Measurements from ENCODE around the gene PNRC2.
"Not testable (repeated sequence)": the region's sequence is repeated elsewhere in the genome, so short reads cannot be mapped to it uniquely, and the experiment has no call there.

PNRC2 gene

GRCh38 chr1:23953020-23953419, 6.6 kb upstream of the PNRC2 start:
- DNase-seq (ENCODE audit: low read depth, low spot score): peak; percentile 16

DNA sequence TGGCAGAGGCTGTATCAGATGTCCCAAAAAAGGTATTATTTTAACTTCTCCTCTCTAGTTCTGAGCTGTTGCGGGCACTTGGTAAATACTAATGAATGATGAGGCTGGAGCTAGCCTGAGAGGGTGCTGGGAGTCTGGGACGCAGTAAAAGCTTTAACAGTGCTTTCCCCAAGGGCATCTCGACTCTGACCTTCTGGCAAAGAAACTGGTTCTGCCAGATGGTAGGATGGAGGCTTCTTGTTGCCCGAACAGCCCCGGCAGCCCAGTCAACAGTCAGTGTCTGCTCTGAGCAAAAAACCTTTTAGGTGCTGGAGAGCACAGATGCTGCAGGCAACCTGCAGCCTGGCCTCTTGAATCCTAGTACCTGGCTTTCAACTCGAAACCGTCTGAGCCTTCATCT, 2.5 kb upstream of the PNRC2 start:
- DNase-seq (ENCODE audit: low read depth, low spot score): no peak

GRCh38 chr1:23958040-23958809, 1.4 kb upstream of the PNRC2 start:
- DNase-seq (ENCODE audit: low read depth, low spot score): not testable (repeated sequence)

DNA sequence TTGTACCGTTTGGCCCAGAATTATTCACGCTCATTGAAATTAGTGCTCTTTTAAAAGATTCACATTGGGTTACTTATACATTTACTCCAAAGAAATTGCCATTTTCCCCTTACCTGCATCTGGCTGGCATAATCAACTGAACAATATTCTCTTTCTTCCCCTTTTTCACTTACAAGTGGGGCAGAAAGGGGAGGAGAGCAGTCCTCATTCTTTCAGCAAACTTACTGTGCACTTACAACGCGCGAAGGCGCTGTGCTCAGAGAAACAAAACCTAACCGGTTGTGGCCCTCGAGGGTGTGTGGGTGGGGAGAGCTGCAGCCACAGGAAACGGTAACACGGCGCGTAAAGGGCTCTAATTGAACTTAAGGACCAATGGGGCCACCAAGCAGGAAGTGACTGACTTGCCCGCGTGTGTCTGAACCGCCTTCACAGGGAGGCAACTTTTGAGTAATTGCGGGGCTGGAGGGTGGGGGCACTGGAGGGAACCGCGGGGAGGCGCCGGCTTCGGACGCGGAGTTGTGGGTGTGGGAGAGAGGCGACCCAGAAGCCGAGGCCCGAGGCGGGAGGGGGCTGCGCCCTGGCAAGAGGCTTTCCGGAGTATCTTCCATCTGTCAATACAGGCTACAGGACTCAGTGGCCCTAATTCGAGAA, 693 bp upstream of the PNRC2 start:
- DNase-seq (ENCODE audit: low read depth, low spot score): peak; percentile 95

DNA sequence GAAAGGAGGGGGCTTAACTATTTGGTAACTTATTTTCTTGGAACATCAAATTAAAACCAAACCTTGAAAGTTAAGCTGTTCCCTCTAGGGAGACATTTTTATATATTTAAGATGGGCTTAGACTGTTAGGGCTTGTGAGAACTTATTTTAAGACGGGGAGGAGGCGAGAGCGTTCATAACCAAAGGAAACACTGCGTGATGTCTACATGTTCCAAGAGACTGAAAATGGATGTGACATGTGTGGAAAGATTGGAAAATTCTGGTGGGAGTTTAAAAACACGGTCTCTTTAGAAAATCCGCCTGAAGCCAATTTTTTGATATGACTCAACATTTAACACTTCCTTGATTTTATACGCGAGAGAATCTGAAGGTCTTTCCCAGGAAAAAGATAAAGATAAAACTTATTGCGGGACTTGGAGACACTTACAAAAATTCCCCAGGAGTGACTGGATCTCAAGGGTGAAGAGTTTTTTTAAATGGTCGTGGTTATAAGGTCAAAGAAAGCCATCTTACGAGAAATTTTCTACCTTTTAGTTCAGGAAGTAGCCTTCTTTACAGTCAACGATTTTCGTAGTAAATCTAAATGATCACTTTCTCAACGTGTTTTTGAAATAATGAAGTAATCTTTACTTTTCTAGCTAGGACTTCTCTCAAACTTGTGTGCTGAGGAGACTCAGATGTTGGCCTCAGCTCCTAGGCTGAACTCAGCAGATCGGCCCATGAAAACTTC, 828 bp downstream of the PNRC2 start:
- no peak for DNase-seq (ENCODE audit: low read depth, low spot score)

DNA sequence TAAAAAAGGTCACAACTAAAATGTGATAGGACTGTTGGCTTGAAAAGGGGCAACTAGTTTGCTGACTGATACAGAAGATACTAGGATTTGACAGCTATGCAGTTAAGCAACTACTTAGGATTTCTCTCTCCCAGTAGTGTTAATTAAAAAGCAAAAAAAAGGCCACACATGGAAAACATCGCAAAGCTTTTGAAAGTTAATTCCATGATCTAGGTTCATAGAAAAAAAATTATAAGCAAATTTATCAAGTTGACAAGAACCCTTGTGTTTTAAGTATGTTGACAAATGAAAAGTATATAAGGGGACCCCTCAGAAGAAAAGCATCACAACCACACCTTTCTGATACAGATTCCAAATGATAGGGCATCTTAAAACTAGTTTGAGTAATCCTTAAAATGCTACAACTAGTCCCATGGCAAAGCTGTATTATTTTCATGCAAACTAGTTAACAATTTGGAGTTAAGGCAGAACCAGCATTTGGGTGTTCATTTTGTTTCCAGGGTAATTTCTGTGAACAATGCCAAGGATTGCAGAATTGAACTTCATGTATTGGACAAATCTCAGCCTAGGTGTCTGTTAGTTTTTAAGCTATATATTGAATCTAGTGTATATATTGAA, 4.1 kb downstream of the PNRC2 start:
- no peak for DNase-seq (ENCODE audit: low read depth, low spot score)

DNA sequence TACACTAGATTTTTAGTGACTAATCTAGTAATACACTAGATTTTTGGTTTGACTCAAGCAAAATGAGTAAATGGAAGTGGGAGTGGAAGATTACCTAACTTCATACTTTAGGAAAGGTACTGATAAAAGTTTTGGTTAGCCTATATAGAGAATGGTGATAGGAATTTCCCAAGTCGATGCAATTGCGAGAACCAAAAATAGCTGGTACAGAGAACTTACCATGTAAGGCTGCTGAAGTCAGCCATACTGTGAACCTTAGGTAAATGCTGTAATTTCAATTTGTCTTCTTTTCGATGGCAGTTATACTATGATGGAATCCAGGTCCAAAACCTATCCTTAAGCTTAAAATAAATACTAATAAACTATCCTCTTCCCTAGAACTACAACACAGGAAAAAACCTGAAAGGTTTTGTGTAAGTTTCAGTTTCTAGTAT, 4.6 kb downstream of the PNRC2 start:
- no peak for DNase-seq (ENCODE audit: low read depth, low spot score)

- DNase-seq (ENCODE audit: low read depth, low spot score): no peak
Observed at GRCh38 chr1:23964790-23965740, 5.4 kb downstream of the PNRC2 start.

- DNase-seq (ENCODE audit: low read depth, low spot score): no peak
Observed at GRCh38 chr1:23966973-23967493, 7.4 kb downstream of the PNRC2 start.

GRCh38 chr1:23967871-23968270, 8.2 kb downstream of the PNRC2 start:
- no peak for DNase-seq (ENCODE audit: low read depth, low spot score)

DNA sequence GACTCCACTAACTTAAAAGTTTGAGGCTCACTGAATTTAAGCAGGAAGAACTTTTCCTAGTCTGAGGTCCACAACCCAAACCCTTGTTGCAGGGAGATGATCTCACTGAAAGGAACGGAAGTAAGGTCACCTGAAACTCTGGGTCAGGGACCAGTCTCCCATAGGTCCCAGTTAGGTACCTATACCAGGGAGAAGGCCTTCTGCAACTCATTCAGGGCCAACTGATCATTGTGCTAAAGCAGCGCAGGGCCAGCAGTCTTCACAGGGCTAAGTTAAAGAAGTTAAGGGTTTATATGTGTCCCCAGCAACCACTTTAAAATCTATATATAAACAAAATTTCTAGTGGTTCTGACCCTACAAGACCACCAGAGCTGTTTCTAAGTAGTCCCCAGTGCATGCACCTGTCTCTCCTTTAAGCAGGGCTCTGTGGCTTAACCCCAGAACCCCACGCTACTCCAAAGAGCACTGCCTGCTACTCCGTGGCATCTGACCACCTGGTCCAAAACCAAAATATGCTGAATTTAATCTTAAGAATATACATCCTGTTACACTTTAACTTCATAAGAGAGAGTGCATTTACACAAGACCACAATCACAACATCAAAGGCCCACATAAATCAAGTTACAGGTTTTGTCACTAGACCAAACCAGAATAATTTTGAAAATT, 17.7 kb downstream of the PNRC2 start:
- no peak for DNase-seq (ENCODE audit: low read depth, low spot score)

GRCh38 chr1:23977854-23978191, 18.2 kb downstream of the PNRC2 start:
- no peak for DNase-seq (ENCODE audit: low read depth, low spot score)

DNA sequence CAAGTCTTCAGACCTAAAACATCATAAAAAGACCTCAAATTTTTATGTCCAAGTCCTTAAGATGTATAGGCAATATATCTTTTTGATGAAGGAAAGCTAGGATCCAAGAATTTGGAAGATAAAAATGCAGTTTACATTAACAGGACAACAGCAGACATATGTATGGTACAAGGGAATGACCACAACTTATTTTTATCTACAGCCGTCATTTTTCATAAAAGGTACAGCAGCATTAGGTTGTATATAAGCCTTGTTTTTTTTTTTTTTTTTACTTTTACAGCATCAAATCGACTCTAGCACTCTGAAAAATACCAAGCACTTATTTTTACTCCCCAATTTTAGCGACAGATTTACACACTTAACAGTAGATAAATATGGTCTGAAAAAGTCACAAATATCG, 19.2 kb downstream of the PNRC2 start:
- no peak for DNase-seq (ENCODE audit: low read depth, low spot score)

- no peak for DNase-seq (ENCODE audit: low read depth, low spot score)
Observed at GRCh38 chr1:23979387-23979880, 19.8 kb downstream of the PNRC2 start.

- peak; percentile 100 for DNase-seq (ENCODE audit: low read depth, low spot score)
Observed at GRCh38 chr1:23979881-23980727, 20.5 kb downstream of the PNRC2 start, which contains the start of gene SRSF10. Gene SRSF10, minus strand, starts transcription at chr1:23980327. Its CDS starts 72 bp downstream, at chr1:23980255.

DNA sequence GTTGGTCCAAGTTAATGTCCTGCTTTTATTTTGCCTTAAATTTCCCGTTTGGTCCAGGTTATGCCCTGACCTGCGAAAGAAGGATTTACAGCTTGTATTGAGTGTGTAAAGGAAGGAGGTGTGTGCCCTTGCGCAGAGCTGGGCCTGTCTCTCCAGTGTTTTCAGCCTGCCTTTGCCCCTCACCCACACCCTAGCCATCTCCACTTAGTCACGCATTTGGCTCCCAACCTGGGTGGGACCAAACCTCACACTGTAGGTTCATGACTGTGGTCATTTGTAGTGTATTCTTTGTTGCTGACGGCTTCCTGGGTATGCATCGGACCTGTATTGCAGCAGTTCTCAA, 21.1 kb downstream of the PNRC2 start:
- peak; percentile 80 for DNase-seq (ENCODE audit: low read depth, low spot score)

GRCh38 chr1:23984417-23985186, 25.0 kb downstream of the PNRC2 start:
- peak; percentile 70 for DNase-seq (ENCODE audit: low read depth, low spot score)

GRCh38 chr1:23987038-23987437, 27.4 kb downstream of the PNRC2 start:
- DNase-seq (ENCODE audit: low read depth, low spot score): not testable (repeated sequence)

All from astrocyte of the hippocampus (primary cell).